Measurements from ENCODE around the gene GPRIN2. TPM values are rescaled to one million over a fixed set of nuclear protein-coding genes. Genes with fewer than 3 reads are reported as not detected.

Gene GPRIN2
- total RNA-seq, 1 experiment from 2014 or later: 10.5 TPM

- H3K4me1 ChIP-seq (ENCODE audit: insufficient read depth, low read length): no peaks in the 10 kb centered on the region
- H2BK12ac ChIP-seq (ENCODE audit: insufficient read length, low read depth, low read length): no peak overlapping the region
- Mint-ChIP-seq H3K27me3 (ENCODE audit: low read depth) (peaks cover 1% of the 10 kb centered on the region; the same call in 1 of the 2 replicates), H3K36me3 (ENCODE audit: insufficient read depth in 1 of 3, low read depth in 3 of 3) (no peaks in the 10 kb centered on the region), H3K9me3 (no peaks in the 10 kb centered on the region), H3K4me1 (no peaks in the 10 kb centered on the region), H3K4me3 (no peak overlapping the region), H3K27ac (no peak overlapping the region)
- no peak overlapping the region for H4K91ac ChIP-seq (ENCODE audit: insufficient read length, low read depth, low read length)
- H3K23ac ChIP-seq (ENCODE audit: insufficient read length, low read depth, low read length): no peak overlapping the region
- no peak overlapping the region for H2BK15ac ChIP-seq (ENCODE audit: low read depth, low read length)
- H3K14ac ChIP-seq (ENCODE audit: insufficient read depth, low read length): no peak overlapping the region
- H2AK5ac ChIP-seq (ENCODE audit: insufficient read length, low read length): no peak overlapping the region
- H3K56ac ChIP-seq (ENCODE audit: insufficient read length, low read depth, low read length): no peak overlapping the region
- H2BK5ac ChIP-seq (ENCODE audit: insufficient read length, low read length): no peak overlapping the region
- H2BK20ac ChIP-seq (ENCODE audit: low read depth, low read length, poor library complexity, severe bottlenecking): no peak overlapping the region
- H4K20me1 ChIP-seq (ENCODE audit: control insufficient read depth, insufficient read depth, insufficient read length): no peaks in the 10 kb centered on the region
- WGBS (ENCODE audit: extremely low coverage, insufficient read length, low lambda C conversion rate): no CpG with 5 or more reads among the region's 10 CpGs
- H3K9ac ChIP-seq (ENCODE audit: extremely low read depth, insufficient read length, low read length): no peak overlapping the region
- H3T11ph ChIP-seq (ENCODE audit: low read length): no peak overlapping the region
- H2BK120ac ChIP-seq (ENCODE audit: low read depth, low read length, poor library complexity, severe bottlenecking): no peak overlapping the region
- no peaks in the 10 kb centered on the region for H3K23me2 ChIP-seq (ENCODE audit: insufficient read length, low read depth, low read length, poor library complexity, severe bottlenecking)
- H3K27me3 ChIP-seq (ENCODE audit: insufficient read depth, low read length): no peaks in the 10 kb centered on the region
- no peak overlapping the region for H3K27ac ChIP-seq (ENCODE audit: insufficient read length, low read depth, low read length)
- no peak overlapping the region for H3K4me2 ChIP-seq (ENCODE audit: insufficient read depth, insufficient read length, low read length)
- TF ChIP-seq CTCF (conservative IDR thresholded peaks at IDR 0.05): no peak
- no peaks in the 10 kb centered on the region for H3K9me3 ChIP-seq (ENCODE audit: control insufficient read depth, low read depth, low read length)
- H2AFZ ChIP-seq (ENCODE audit: low read length): no peak overlapping the region
- DNase-seq: no peak
- H4K8ac ChIP-seq (replicated peaks; ENCODE audit: insufficient read length, low read depth, low read length): no peak overlapping the region
- no peak overlapping the region for H3K18ac ChIP-seq (ENCODE audit: insufficient read length, low read depth, low read length)
- H3K79me1 ChIP-seq (ENCODE audit: insufficient read depth, low read depth, low read length, poor library complexity, severe bottlenecking): no peaks in the 10 kb centered on the region
- H3K4ac ChIP-seq (ENCODE audit: low read depth, low read length): no peak overlapping the region
- no peak overlapping the region for H4K5ac ChIP-seq (ENCODE audit: insufficient read length, low read depth, low read length)
- no peaks in the 10 kb centered on the region for H3K79me2 ChIP-seq (ENCODE audit: insufficient read depth, low read length)
Observed at GRCh38 chr10:46522295-46523118, 34.0 kb downstream of the GPRIN2 start.

Data from H9 (cell line).